ENCODE measurements around the gene BMX. TPM values are rescaled to one million over a fixed set of nuclear protein-coding genes. Genes with fewer than 3 reads are reported as not detected.
A peak's percentile ranks its signal among the peaks of the same experiment; 100 is the strongest.

BMX gene
- not detected for polyA plus RNA-seq (2013, experiment 1 of 2; ENCODE audit: insufficient read length)
- not detected for polyA plus RNA-seq (2013, experiment 2 of 2; ENCODE audit: insufficient read length)

DNA sequence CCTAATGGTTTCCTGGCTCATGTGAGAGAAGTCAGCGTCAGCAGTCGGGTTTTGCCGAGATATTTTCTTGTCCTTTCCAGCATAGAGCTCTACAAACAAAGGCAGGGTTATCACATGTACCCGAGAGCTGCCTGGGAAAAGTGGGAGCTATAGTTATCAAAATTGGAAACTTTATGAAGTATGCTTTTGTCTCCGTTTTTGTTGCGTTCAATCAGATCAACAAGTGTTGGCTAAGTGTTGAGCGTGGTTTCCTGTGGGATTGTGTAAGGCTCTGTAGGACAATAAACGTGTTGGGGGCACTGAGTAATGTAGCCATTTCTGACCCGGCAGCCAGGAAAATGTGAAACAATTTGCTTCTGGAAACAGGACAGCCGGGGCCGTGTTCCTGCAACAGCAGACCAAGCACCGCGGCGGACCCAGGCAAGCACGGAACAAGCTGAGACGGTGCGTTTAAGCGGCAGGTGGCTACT is at the start of gene BMX:
BMX (plus strand) TSS at position 311 of the 470 bp plus-strand sequence. CDS start 7,547 bp downstream, outside the sequence.
- no peak for DNase-seq

GRCh38 chrX:15451913-15452312 is 48.7 kb upstream of the BMX start:
- no peak for DNase-seq

- no peak for DNase-seq
Measured at GRCh38 chrX:15464704-15465103, 35.9 kb upstream of the BMX start.

- DNase-seq, result no peak
Measured at GRCh38 chrX:15465347-15465746, 35.3 kb upstream of the BMX start.

GRCh38 chrX:15465896-15466651 is 34.5 kb upstream of the BMX start:
- no peak for DNase-seq

GRCh38 chrX:15468036-15468435 is 32.6 kb upstream of the BMX start:
- DNase-seq, result peak; percentile 65

DNA sequence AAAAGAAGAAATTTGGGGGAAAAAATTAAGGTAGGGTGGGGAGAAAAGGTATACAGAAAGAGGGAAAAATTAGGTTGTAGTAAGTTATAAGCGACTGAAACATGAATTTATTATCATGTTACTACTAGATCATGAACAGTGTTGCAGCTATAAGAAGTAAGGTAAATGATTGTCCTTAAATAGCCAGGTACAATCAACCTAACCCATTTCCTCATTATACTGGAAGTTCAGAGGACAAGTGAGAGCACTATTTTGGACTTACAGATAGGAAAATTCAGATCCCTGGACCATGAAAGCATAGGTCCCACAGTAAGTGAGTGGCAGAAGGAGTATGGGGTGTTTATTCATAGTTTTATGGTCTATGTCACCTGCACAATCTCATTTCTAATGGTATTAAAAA is 31.0 kb upstream of the BMX start:
- no peak for DNase-seq

- peak; percentile 57 for DNase-seq
Measured at GRCh38 chrX:15471028-15471427, 29.6 kb upstream of the BMX start.

DNA sequence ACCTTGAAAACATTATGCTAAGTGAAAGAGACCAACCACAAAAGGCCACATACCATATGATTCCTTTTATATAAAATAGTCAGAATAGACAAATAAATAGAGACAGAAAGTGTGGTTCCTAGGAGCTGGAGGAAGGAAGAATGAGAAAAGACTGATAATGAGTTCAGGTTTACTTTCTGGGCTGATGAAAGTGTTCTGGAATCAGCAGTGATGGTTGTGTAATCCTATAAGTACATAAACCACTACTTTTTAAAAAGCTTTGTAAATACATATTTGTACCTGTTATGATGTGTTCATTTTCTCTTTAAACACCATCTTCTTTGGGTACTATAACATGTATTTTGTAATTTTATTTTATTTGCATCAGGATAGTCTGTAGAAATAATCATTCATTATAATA is 28.1 kb upstream of the BMX start:
- DNase-seq, result no peak

GRCh38 chrX:15474028-15474427 is 26.6 kb upstream of the BMX start:
- no peak for DNase-seq

DNA sequence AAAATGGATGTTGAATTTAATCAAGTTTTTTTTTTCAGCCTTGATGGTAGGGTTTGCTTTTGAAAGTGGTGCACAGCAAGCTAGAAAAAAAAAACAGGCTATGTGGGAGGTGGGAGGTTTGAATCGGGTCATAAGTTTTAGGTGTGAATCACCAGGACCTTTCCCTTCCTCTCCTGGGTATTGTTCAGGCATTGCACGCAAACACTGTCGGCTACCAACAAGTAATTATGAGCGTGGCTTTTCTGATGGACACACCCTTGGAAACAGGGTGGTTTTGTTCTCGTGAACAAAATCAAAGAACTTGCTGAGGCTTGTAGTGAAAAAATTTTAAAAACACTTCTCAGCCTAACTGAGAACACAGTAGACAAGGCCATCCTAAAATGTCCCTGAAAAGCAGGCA is 25.6 kb upstream of the BMX start:
- no peak for DNase-seq

GRCh38 chrX:15475486-15475885 is 25.1 kb upstream of the BMX start:
- DNase-seq, result no peak

DNA sequence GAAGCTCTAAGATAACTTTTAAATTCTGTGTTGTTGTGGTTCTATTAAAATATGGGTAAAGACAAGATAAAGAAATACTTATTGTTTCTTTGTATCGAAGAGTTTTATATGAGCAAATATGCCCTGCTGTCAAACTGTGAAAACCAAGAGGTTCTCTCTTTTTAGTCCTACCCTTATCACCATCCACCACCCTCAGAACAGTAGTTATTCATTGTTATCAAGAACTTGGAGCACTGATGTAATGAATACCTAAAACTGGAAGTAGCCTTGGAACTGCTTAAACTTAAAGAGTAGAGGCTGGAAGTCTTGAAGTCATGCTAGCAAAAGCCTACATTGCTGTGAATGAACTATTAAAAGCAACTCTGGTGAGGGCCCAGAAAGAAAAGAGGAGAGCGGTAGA is 16.7 kb upstream of the BMX start:
- no peak for DNase-seq

GRCh38 chrX:15492469-15492868 is 8.1 kb upstream of the BMX start:
- DNase-seq, result no peak

- peak; percentile 79 for DNase-seq
Measured at GRCh38 chrX:15493118-15493962, 7.3 kb upstream of the BMX start, which contains the start of gene PIR. Gene PIR (minus strand): TSS chrX:15493333. CDS start chrX:15491257, 2,076 bp downstream.

GRCh38 chrX:15495801-15496200 is 4.8 kb upstream of the BMX start:
- no peak for DNase-seq

DNA sequence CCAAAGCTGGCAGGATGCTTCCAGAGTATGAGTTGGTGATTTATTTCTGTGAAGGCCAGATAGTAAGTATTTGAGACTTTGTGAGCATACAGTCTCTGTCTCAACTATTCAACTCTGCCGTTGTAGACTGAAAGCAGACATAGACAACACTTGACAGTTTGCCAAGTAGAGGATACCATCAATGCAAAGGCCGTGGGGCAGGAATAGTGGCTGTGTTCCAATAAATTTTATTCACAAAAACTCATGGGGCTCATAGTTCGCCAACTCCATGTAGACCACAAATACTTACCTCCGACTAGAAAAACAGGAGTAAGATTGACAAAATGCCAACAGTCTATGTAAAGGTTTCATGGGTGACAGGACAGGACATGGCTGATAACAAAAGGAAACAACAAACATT is 3.8 kb upstream of the BMX start:
- DNase-seq, result no peak

DNA sequence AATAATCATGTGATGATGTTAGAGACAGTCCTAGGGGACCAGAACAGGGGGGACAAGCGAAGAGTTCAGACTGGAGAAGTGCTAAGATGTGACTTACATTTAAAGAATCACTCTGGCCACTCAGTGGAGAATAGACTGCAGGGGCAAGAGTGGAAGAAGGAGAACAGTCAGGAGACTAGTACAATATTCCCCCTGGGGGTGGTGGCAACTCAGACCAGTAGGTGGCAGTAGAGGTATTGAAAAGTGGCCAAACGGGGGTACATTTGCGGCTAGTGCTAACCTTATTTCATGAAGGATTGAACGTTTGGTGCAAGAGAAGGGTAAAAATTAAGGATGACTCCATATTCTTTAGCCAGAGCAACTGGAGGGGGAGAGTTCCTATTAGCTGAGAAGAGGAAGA is 2.7 kb upstream of the BMX start:
- peak; percentile 35 for DNase-seq

GRCh38 chrX:15498741-15499140 is 1.9 kb upstream of the BMX start:
- no peak for DNase-seq

- DNase-seq, result no peak
Measured at GRCh38 chrX:15499976-15500375, 631 bp upstream of the BMX start.

DNA sequence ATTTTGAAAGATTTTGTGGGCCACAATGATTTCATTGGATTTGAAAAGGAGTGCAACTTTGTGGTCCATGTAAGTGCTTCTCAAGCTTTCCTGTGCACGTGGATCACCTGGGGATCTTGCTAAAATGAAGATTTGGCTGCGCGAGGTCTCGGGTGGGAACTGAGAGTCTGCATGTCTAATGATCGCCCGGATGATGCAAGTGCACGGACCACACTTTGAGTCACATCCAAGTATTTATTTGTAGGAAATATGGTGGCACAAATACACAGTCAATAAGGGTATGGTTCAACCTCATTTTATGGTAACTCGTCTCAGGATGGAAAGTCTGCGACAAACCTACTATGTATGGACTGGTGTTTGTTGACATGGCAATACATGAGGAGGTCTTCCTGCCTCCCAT is 899 bp downstream of the BMX start:
- DNase-seq, result no peak

DNA sequence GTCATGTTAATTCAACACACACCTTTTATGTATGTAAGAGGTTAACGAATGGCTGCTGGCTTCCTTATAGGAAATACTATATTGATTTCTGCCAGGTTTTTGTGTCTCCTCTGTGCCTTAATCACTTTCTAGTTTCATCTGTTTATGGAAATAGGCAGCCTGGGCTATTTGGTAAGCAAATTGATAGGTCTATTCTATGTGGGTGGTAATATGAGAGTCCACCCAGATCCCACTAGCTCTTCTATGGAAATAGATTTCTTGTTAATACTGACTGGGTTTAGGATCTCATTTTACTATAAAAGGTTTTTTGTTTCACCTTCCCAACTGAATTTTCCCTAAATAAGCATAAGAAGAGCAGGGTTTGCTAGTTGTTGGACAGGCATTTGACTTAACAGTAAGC is 4.1 kb downstream of the BMX start:
- DNase-seq, result no peak

- DNase-seq, result no peak
Measured at GRCh38 chrX:15505101-15505500, 4.5 kb downstream of the BMX start.

- DNase-seq, result no peak
Measured at GRCh38 chrX:15507005-15507404, 6.4 kb downstream of the BMX start.
